Loucy (cell line): ENCODE results near the gene XPO5.

Experiments
- H2AFZ ChIP-seq: fragments of 200-600 bp; sonication (generic); 2 replicates; pipeline ENCODE4 v1.6.0; 2016; ENCODE audit warnings: antibody characterized with exemption, mild to moderate bottlenecking, low read length, moderate library complexity
- H3F3A ChIP-seq: fragments of 200-600 bp; 2 replicates; pipeline ENCODE4 v1.6.0; 2016; ENCODE audit warnings: antibody characterized with exemption, low read depth, mild to moderate bottlenecking
- H3K27me3 ChIP-seq: fragments of 200-600 bp; sonication (generic); 2 replicates; pipeline ENCODE4 v1.6.1; 2014; ENCODE audit warnings: low read length, mild to moderate bottlenecking; ENCODE audit not compliant: insufficient read depth, poor library complexity, severe bottlenecking
- H3K36me3 ChIP-seq: fragments of 200-600 bp; sonication (generic); 2 replicates; pipeline ENCODE4 v1.6.1; 2016; ENCODE audit warnings: low read length; ENCODE audit not compliant: insufficient read depth
- H3K4me1 ChIP-seq: fragments of 200-600 bp; sonication (generic); 2 replicates; pipeline ENCODE4 v1.5.1; 2014; ENCODE audit warnings: low read length, mild to moderate bottlenecking; ENCODE audit not compliant: insufficient read depth, poor library complexity, severe bottlenecking
- H3K4me2 ChIP-seq: fragments of 200-600 bp; sonication (generic); 2 replicates; pipeline ENCODE4 v1.6.0; 2014; ENCODE audit warnings: antibody characterized with exemption, low read length, low read depth, mild to moderate bottlenecking; ENCODE audit not compliant: poor library complexity, severe bottlenecking
- H3K4me3 ChIP-seq: fragments of 200-600 bp; sonication (generic); 2 replicates; pipeline ENCODE4 v1.5.1; 2014; ENCODE audit warnings: low read length, mild to moderate bottlenecking, mixed read lengths; ENCODE audit not compliant: poor library complexity, severe bottlenecking
- H3K79me2 ChIP-seq: fragments of 200-600 bp; sonication (generic); 2 replicates; pipeline ENCODE4 v1.6.1; 2014; ENCODE audit warnings: low read length; ENCODE audit not compliant: insufficient read depth
- H3K9ac ChIP-seq: fragments of 200-600 bp; sonication (generic); 2 replicates; pipeline ENCODE4 v1.6.0; 2014; ENCODE audit warnings: mild to moderate bottlenecking, low read depth, low read length, moderate library complexity; ENCODE audit not compliant: poor library complexity, severe bottlenecking
- H3K9me2 ChIP-seq: fragments of 200-600 bp; sonication (generic); replicated peaks from 2 replicates; pipeline ENCODE4 v1.6.1; 2016; ENCODE audit warnings: low read depth, low read length, mixed read lengths
- H3K9me3 ChIP-seq: fragments of 200-600 bp; sonication (generic); 2 replicates; pipeline ENCODE4 v1.6.1; 2014; ENCODE audit warnings: mild to moderate bottlenecking, antibody characterized with exemption, low read length, low read depth; ENCODE audit not compliant: insufficient read depth
- H4K20me1 ChIP-seq: fragments of 200-600 bp; sonication (generic); 2 replicates; pipeline ENCODE4 v1.6.0; 2014; ENCODE audit warnings: antibody characterized with exemption, low read length, mild to moderate bottlenecking; ENCODE audit not compliant: insufficient read depth, poor library complexity, severe bottlenecking
- CTCF ChIP-seq: fragments of 200-600 bp; sonication (generic); conservative IDR thresholded peaks from 2 replicates; pipeline ENCODE4 v1.5.1; 2014; ENCODE audit warnings: mild to moderate bottlenecking, antibody characterized with exemption, low read length
- EZH2phosphoT487 ChIP-seq: fragments of 200-600 bp; IDR thresholded peaks from 2 replicates; pipeline ENCODE4 v1.6.1; 2018; ENCODE audit warnings: antibody characterized with exemption, mild to moderate bottlenecking, moderate library complexity, borderline replicate concordance

Gene XPO5

GRCh38 chr6:43481075-43481474, 94.8 kb downstream of the XPO5 start:
- peaks cover 36% of the 10 kb centered on the region for H3K79me2 ChIP-seq
- TF ChIP-seq EZH2phosphoT487, result no peak
- TF ChIP-seq CTCF, result no peak

GRCh38 chr6:43478008-43478372, 97.8 kb downstream of the XPO5 start:
- Histone ChIP-seq H3K36me3 (no peaks in the 10 kb centered on the region), H3K79me2 (peaks cover 36% of the 10 kb centered on the region), H2AFZ (peak overlapping the region; percentile 95), H3K27me3 (no peaks in the 10 kb centered on the region), H3K9me2 (no peaks in the 10 kb centered on the region), H3K4me3 (peak overlapping the region; percentile 93), H3K9ac (peak overlapping the region; percentile 93), H3K9me3 (no peaks in the 10 kb centered on the region), H3K4me2 (peak overlapping the region; percentile 84), H3F3A (no peaks in the 10 kb centered on the region), H3K4me1 (peaks cover 34% of the 10 kb centered on the region), H4K20me1 (peaks cover 4% of the 10 kb centered on the region)
- no peak for TF ChIP-seq EZH2phosphoT487
- no peak for TF ChIP-seq CTCF

More at GRCh38 chr6:43481075-43481474, 94.8 kb downstream of the XPO5 start:
- no peaks in the 10 kb centered on the region for H3K9me3 ChIP-seq
- H3K27me3 ChIP-seq, result no peaks in the 10 kb centered on the region
- H3K4me1 ChIP-seq, result peaks cover 34% of the 10 kb centered on the region
- H3K36me3 ChIP-seq, result no peaks in the 10 kb centered on the region
- peak overlapping the region; percentile 84 for H3K4me2 ChIP-seq
- no peak overlapping the region for H3K4me3 ChIP-seq
- H4K20me1 ChIP-seq, result peaks cover 4% of the 10 kb centered on the region
- H3K9me2 ChIP-seq, result no peaks in the 10 kb centered on the region
- no peaks in the 10 kb centered on the region for H3F3A ChIP-seq
- H2AFZ ChIP-seq, result no peak overlapping the region
- H3K9ac ChIP-seq, result no peak overlapping the region

GRCh38 chr6:43477235-43478007, 98.4 kb downstream of the XPO5 start, which contains the start of gene TJAP1:
Gene TJAP1 (plus strand): TSS chr6:43477570. CDS start chr6:43499002, 21,432 bp downstream.
- no peaks in the 10 kb centered on the region for H3K36me3 ChIP-seq
- TF ChIP-seq CTCF (no peak), EZH2phosphoT487 (no peak)
- peaks cover 34% of the 10 kb centered on the region for H3K4me1 ChIP-seq
- H3K9ac ChIP-seq, result peak within 1 kb of the TSS; percentile 93
- no peaks in the 10 kb centered on the region for H3K27me3 ChIP-seq
- no peaks in the 10 kb centered on the region for H3F3A ChIP-seq
- H3K9me2 ChIP-seq, result no peaks in the 10 kb centered on the region
- H4K20me1 ChIP-seq, result peaks cover 4% of the 10 kb centered on the region
- peak within 1 kb of the TSS; percentile 95 for H2AFZ ChIP-seq
- no peaks in the 10 kb centered on the region for H3K9me3 ChIP-seq
- H3K79me2 ChIP-seq, result peaks cover 36% of the 10 kb centered on the region
- peak within 1 kb of the TSS; percentile 93 for H3K4me3 ChIP-seq
- peak within 1 kb of the TSS; percentile 84 for H3K4me2 ChIP-seq
